BE2C (cell line): ENCODE results near the gene THAP8.

Source experiments
- DNase-seq: peaks from one replicate; pipeline ENCODE4 v3.0.0-alpha.2; 2020
- H3K27me3 ChIP-seq: fragments of 250-450 bp; sonication (Bioruptor Pico); 2 replicates; pipeline ENCODE4 v1.5.1; 2020; ENCODE audit warnings: mild to moderate bottlenecking
- H3K36me3 ChIP-seq: fragments of 250-450 bp; sonication (Bioruptor Pico); 2 replicates; pipeline ENCODE4 v1.5.1; 2020; ENCODE audit warnings: mild to moderate bottlenecking
- H3K4me1 ChIP-seq: fragments of 250-450 bp; sonication (Bioruptor Pico); 2 replicates; pipeline ENCODE4 v1.5.1; 2020
- H3K4me3 ChIP-seq: 2 replicates; pipeline ENCODE4 v1.5.1; 2011; ENCODE audit warnings: low read depth, low read length
- H3K9me3 ChIP-seq: fragments of 250-450 bp; sonication (Bioruptor Pico); 2 replicates; pipeline ENCODE4 v1.5.1; 2020
- CTCF ChIP-seq: IDR thresholded peaks from 2 replicates; pipeline ENCODE4 v1.5.1; 2012; ENCODE audit warnings: mild to moderate bottlenecking, low read depth, low read length

THAP8 gene

GRCh38 chr19:36028313-36029041 lies 25.6 kb downstream of the THAP8 start:
- Histone ChIP-seq H3K9me3 (no peaks in the 10 kb centered on the region), H3K36me3 (peaks cover 8% of the 10 kb centered on the region; the same call in 1 of the 2 replicates), H3K4me1 (peaks cover 3% of the 10 kb centered on the region; the same call in 1 of the 2 replicates), H3K4me3 (no peak overlapping the region), H3K27me3 (no peaks in the 10 kb centered on the region)
- TF ChIP-seq CTCF = no peak
- no peak for DNase-seq

GRCh38 chr19:36027696-36028095 lies 26.4 kb downstream of the THAP8 start:
- Histone ChIP-seq H3K9me3 (no peaks in the 10 kb centered on the region), H3K27me3 (no peaks in the 10 kb centered on the region), H3K36me3 (peaks cover 11% of the 10 kb centered on the region; the same call in 1 of the 2 replicates), H3K4me3 (no peak overlapping the region), H3K4me1 (no peaks in the 10 kb centered on the region)
- no peak for DNase-seq
- no peak for TF ChIP-seq CTCF

- no peak for TF ChIP-seq CTCF
- H3K4me3 ChIP-seq = no peak overlapping the region
- DNase-seq = no peak
- no peaks in the 10 kb centered on the region for H3K27me3 ChIP-seq
- H3K9me3 ChIP-seq = no peaks in the 10 kb centered on the region
- H3K36me3 ChIP-seq = peaks cover 11% of the 10 kb centered on the region; the same call in 1 of the 2 replicates
- H3K4me1 ChIP-seq = no peaks in the 10 kb centered on the region
Observed at GRCh38 chr19:36026091-36026876, 27.8 kb downstream of the THAP8 start.

DNA sequence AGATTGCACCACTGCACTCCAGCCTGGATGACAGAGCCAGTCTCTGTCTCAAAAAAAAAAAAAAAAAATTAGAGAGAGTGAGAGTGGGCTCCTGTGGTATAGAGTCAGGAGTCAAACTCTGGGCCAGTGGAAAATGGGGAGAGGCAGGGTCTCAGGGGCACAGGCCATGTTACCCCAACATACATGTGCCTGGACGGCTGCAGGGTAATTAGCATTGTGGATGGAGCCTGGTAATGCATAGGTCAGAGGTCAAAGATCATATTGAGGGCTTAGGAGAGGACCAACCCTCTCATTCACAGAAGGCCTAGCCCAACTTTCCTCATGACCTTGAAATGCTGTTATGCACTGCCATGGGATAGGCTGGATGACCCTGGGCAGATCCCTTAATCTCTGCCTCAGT lies 28.5 kb downstream of the THAP8 start:
- H3K36me3 ChIP-seq = peaks cover 11% of the 10 kb centered on the region; the same call in 1 of the 2 replicates
- H3K9me3 ChIP-seq = no peaks in the 10 kb centered on the region
- no peak for TF ChIP-seq CTCF

GRCh38 chr19:36023432-36023831 lies 30.7 kb downstream of the THAP8 start:
- Histone ChIP-seq H3K27me3 (no peaks in the 10 kb centered on the region), H3K9me3 (no peaks in the 10 kb centered on the region), H3K4me3 (no peak overlapping the region), H3K36me3 (peaks cover 11% of the 10 kb centered on the region; the same call in 1 of the 2 replicates), H3K4me1 (no peaks in the 10 kb centered on the region)
- DNase-seq = no peak
- no peak for TF ChIP-seq CTCF

More for the DNA sequence above, 28.5 kb downstream of the THAP8 start:
- DNase-seq = no peak
- Histone ChIP-seq H3K27me3 (no peaks in the 10 kb centered on the region), H3K4me3 (no peak overlapping the region), H3K4me1 (no peaks in the 10 kb centered on the region)
